GM12878 (cell line): Measurements from ENCODE around the gene RNF220.

Experiments
- EZH2 ChIP-seq: IDR thresholded peaks from 2 replicates; pipeline ENCODE4 v1.6.1; 2012; ENCODE audit warnings: low read depth, mild to moderate bottlenecking, control low read depth, inconsistent platforms, low read length, borderline replicate concordance; ENCODE audit not compliant: control insufficient read depth
- POLR2A ChIP-seq: IDR thresholded peaks from 2 replicates; pipeline ENCODE4 v1.6.1; 2011; ENCODE audit warnings: low read depth, mild to moderate bottlenecking, low read length
- SIN3A ChIP-seq: IDR thresholded peaks from 2 replicates; pipeline ENCODE4 v1.6.1; 2012; ENCODE audit warnings: low read depth, low read length, improper control_type of control experiment
- TF ChIP-seq, protein P1 (sequence below), 3 experiments: IDR thresholded peaks in 2 of 3; conservative IDR thresholded peaks in 1 of 3; 2 replicates each; pipeline ENCODE4 v1.5.1; 2011; ENCODE audit warnings: low read depth in 3 of 3, low read length in 3 of 3, mild to moderate bottlenecking in 3 of 3, control low read depth in 2 of 3, moderate library complexity in 2 of 3, inconsistent platforms in 1 of 3, mixed read lengths in 1 of 3; ENCODE audit not compliant: control insufficient read depth in 2 of 3, insufficient read depth in 1 of 3; ENCODE audit errors: extremely low read depth in 1 of 3

- no peak for TF ChIP-seq EZH2
- no peak for TF ChIP-seq SIN3A
- peak; percentile 54; the same call in 1 of the 2 replicates for TF ChIP-seq POLR2A
- TF ChIP-seq, protein P1, sequence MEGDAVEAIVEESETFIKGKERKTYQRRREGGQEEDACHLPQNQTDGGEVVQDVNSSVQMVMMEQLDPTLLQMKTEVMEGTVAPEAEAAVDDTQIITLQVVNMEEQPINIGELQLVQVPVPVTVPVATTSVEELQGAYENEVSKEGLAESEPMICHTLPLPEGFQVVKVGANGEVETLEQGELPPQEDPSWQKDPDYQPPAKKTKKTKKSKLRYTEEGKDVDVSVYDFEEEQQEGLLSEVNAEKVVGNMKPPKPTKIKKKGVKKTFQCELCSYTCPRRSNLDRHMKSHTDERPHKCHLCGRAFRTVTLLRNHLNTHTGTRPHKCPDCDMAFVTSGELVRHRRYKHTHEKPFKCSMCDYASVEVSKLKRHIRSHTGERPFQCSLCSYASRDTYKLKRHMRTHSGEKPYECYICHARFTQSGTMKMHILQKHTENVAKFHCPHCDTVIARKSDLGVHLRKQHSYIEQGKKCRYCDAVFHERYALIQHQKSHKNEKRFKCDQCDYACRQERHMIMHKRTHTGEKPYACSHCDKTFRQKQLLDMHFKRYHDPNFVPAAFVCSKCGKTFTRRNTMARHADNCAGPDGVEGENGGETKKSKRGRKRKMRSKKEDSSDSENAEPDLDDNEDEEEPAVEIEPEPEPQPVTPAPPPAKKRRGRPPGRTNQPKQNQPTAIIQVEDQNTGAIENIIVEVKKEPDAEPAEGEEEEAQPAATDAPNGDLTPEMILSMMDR (IDR thresholded peaks at IDR 0.05 in 2 of 3, conservative IDR thresholded peaks at IDR 0.05 in 1 of 3; ENCODE audit: control insufficient read depth in 2 of 3, extremely low read depth in 1 of 3, insufficient read depth in 1 of 3, low read depth in 3 of 3, low read length in 3 of 3): no peak
Measured at GRCh38 chr1:44644806-44645205, 239.8 kb downstream of the RNF220 start.
